Measurements from ENCODE around the gene PIP5K1C.

PIP5K1C gene

GRCh38 chr19:3680939-3681338 is 19.3 kb downstream of the PIP5K1C start:
- Histone ChIP-seq H3K9me3 (ENCODE audit: insufficient read depth, low read length) (no peaks in the 10 kb centered on the region), H3K9me2 (replicated peaks; ENCODE audit: insufficient read depth, low read length) (no peaks in the 10 kb centered on the region), H3F3A (ENCODE audit: insufficient read depth) (no peaks in the 10 kb centered on the region), H3K36me3 (ENCODE audit: low read length) (no peaks in the 10 kb centered on the region), H3K79me2 (ENCODE audit: insufficient read depth, low read length) (no peaks in the 10 kb centered on the region), H3K4me2 (ENCODE audit: low read depth, low read length, poor library complexity, severe bottlenecking) (no peak overlapping the region), H3K9ac (ENCODE audit: low read length) (no peak overlapping the region), H2AFZ (ENCODE audit: low read depth, low read length, severe bottlenecking) (no peak overlapping the region), H3K27me3 (ENCODE audit: low read length) (no peaks in the 10 kb centered on the region), H3K4me3 (ENCODE audit: insufficient read depth, low read length, poor library complexity, severe bottlenecking) (no peak overlapping the region), H3K27ac (ENCODE audit: low read depth, low read length) (no peak overlapping the region), H4K20me1 (ENCODE audit: low read depth, low read length) (no peaks in the 10 kb centered on the region)
- TF ChIP-seq, protein P1, sequence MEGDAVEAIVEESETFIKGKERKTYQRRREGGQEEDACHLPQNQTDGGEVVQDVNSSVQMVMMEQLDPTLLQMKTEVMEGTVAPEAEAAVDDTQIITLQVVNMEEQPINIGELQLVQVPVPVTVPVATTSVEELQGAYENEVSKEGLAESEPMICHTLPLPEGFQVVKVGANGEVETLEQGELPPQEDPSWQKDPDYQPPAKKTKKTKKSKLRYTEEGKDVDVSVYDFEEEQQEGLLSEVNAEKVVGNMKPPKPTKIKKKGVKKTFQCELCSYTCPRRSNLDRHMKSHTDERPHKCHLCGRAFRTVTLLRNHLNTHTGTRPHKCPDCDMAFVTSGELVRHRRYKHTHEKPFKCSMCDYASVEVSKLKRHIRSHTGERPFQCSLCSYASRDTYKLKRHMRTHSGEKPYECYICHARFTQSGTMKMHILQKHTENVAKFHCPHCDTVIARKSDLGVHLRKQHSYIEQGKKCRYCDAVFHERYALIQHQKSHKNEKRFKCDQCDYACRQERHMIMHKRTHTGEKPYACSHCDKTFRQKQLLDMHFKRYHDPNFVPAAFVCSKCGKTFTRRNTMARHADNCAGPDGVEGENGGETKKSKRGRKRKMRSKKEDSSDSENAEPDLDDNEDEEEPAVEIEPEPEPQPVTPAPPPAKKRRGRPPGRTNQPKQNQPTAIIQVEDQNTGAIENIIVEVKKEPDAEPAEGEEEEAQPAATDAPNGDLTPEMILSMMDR (IDR thresholded peaks at IDR 0.05; ENCODE audit: insufficient read depth, low read length, poor library complexity, severe bottlenecking) = no peak
- no peak for TF ChIP-seq EZH2phosphoT487 (conservative IDR thresholded peaks at IDR 0.05; ENCODE audit: low read length)

DNA sequence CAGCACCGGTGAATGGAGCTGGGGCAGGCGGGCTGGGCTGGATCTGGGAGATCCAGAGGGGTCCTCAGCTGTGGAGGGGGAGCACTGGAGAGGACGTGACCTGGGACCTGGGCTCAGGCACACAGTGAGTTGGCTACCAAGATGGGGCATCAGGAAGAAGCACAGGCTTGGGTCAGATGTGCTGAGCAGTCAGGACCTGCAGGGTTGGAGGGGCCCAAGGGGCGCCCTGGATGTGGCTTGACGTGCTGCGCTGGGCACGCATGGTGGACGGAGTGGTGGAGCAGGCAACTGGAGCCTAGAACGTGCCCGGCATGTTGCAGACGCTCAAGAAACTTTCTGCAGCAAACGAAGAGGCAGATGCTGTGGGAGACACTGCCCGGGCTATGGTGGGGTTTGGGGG is 20.7 kb downstream of the PIP5K1C start:
- Histone ChIP-seq H3F3A (ENCODE audit: insufficient read depth) (no peaks in the 10 kb centered on the region), H2AFZ (ENCODE audit: low read depth, low read length, severe bottlenecking) (no peak overlapping the region), H3K9me2 (replicated peaks; ENCODE audit: insufficient read depth, low read length) (no peaks in the 10 kb centered on the region), H4K20me1 (ENCODE audit: low read depth, low read length) (no peaks in the 10 kb centered on the region), H3K27ac (ENCODE audit: low read depth, low read length) (no peak overlapping the region), H3K9me3 (ENCODE audit: insufficient read depth, low read length) (no peaks in the 10 kb centered on the region), H3K79me2 (ENCODE audit: insufficient read depth, low read length) (no peaks in the 10 kb centered on the region), H3K9ac (ENCODE audit: low read length) (no peak overlapping the region), H3K4me3 (ENCODE audit: insufficient read depth, low read length, poor library complexity, severe bottlenecking) (no peak overlapping the region), H3K36me3 (ENCODE audit: low read length) (no peaks in the 10 kb centered on the region), H3K4me2 (ENCODE audit: low read depth, low read length, poor library complexity, severe bottlenecking) (no peak overlapping the region), H3K27me3 (ENCODE audit: low read length) (no peaks in the 10 kb centered on the region)
- TF ChIP-seq EZH2phosphoT487 (conservative IDR thresholded peaks at IDR 0.05; ENCODE audit: low read length) = no peak
- TF ChIP-seq, protein P1 (IDR thresholded peaks at IDR 0.05; ENCODE audit: insufficient read depth, low read length, poor library complexity, severe bottlenecking) = no peak

DNA sequence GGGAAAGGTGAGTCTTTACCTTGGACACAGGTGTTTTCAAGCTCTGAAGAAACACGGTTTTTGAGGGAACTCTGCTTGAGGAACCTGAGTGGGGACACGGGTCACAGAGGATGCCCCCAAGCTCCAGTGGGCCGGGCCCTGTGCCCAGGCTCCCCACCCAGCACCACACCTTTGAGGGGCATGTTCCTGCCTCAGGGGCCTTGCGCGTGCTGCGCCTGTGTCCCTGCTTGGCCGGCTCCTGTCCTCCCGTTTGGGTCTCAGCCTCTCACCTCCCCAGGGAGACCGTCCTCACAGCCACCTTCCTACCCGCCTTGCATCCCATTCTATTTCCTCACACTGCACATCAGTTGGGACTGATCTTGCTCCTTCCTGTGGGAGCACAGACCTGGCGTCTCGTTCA is 21.1 kb downstream of the PIP5K1C start:
- Histone ChIP-seq H3K4me2 (ENCODE audit: low read depth, low read length, poor library complexity, severe bottlenecking) (no peak overlapping the region), H3K9me3 (ENCODE audit: insufficient read depth, low read length) (no peaks in the 10 kb centered on the region), H3K9me2 (replicated peaks; ENCODE audit: insufficient read depth, low read length) (no peaks in the 10 kb centered on the region), H2AFZ (ENCODE audit: low read depth, low read length, severe bottlenecking) (no peak overlapping the region), H3K27ac (ENCODE audit: low read depth, low read length) (no peak overlapping the region), H3K4me3 (ENCODE audit: insufficient read depth, low read length, poor library complexity, severe bottlenecking) (no peak overlapping the region), H4K20me1 (ENCODE audit: low read depth, low read length) (no peaks in the 10 kb centered on the region), H3K27me3 (ENCODE audit: low read length) (no peaks in the 10 kb centered on the region), H3K9ac (ENCODE audit: low read length) (no peak overlapping the region), H3F3A (ENCODE audit: insufficient read depth) (no peaks in the 10 kb centered on the region), H3K79me2 (ENCODE audit: insufficient read depth, low read length) (no peaks in the 10 kb centered on the region), H3K36me3 (ENCODE audit: low read length) (no peaks in the 10 kb centered on the region)
- TF ChIP-seq, protein P1 (IDR thresholded peaks at IDR 0.05; ENCODE audit: insufficient read depth, low read length, poor library complexity, severe bottlenecking) = no peak
- TF ChIP-seq EZH2phosphoT487 (conservative IDR thresholded peaks at IDR 0.05; ENCODE audit: low read length) = no peak
